GM13977 (cell line): Measurements from ENCODE around the gene EFNA3.
A peak's percentile ranks its signal among the peaks of the same experiment; 100 is the strongest.

Experiments used
- DNase-seq: peaks from one replicate; pipeline ENCODE4 v3.0.0; 2012; ENCODE audit warnings: low spot score
- in situ Hi-C: fragments of 300-500 bp; cut with MboI; formaldehyde crosslinking; loops from one replicate; pipeline ENCODE4 v1.12.0; 2022; ENCODE audit warnings: low sequenced_read_pairs, low pct_unique_long_range_greater_than_20kb, mixed read lengths, inconsistent platforms; ENCODE audit not compliant: unreplicated experiment
- TF ChIP-seq, protein P1 (sequence below): IDR thresholded peaks from 2 replicates; pipeline ENCODE4 v1.5.1; 2012; ENCODE audit warnings: mild to moderate bottlenecking, control low read depth; ENCODE audit not compliant: insufficient read depth; ENCODE audit errors: extremely low read depth, missing control alignments

The EFNA3 gene

GRCh38 chr1:155068599-155068998, 10.0 kb upstream of the EFNA3 start:
- TF ChIP-seq, protein P1, sequence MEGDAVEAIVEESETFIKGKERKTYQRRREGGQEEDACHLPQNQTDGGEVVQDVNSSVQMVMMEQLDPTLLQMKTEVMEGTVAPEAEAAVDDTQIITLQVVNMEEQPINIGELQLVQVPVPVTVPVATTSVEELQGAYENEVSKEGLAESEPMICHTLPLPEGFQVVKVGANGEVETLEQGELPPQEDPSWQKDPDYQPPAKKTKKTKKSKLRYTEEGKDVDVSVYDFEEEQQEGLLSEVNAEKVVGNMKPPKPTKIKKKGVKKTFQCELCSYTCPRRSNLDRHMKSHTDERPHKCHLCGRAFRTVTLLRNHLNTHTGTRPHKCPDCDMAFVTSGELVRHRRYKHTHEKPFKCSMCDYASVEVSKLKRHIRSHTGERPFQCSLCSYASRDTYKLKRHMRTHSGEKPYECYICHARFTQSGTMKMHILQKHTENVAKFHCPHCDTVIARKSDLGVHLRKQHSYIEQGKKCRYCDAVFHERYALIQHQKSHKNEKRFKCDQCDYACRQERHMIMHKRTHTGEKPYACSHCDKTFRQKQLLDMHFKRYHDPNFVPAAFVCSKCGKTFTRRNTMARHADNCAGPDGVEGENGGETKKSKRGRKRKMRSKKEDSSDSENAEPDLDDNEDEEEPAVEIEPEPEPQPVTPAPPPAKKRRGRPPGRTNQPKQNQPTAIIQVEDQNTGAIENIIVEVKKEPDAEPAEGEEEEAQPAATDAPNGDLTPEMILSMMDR: no peak
- no peak for DNase-seq
- in situ Hi-C loops: loop anchor here (25.0 kb wide), 1 partner anchor 406 kb away; no protein-coding TSS in a partner anchor

- TF ChIP-seq, protein P1: no peak
- DNase-seq: no peak
- in situ Hi-C loops: loop anchor here (25.0 kb wide), 1 partner anchor 407 kb away; no protein-coding TSS in a partner anchor
Measured at GRCh38 chr1:155069551-155070157, 9.0 kb upstream of the EFNA3 start.

DNA sequence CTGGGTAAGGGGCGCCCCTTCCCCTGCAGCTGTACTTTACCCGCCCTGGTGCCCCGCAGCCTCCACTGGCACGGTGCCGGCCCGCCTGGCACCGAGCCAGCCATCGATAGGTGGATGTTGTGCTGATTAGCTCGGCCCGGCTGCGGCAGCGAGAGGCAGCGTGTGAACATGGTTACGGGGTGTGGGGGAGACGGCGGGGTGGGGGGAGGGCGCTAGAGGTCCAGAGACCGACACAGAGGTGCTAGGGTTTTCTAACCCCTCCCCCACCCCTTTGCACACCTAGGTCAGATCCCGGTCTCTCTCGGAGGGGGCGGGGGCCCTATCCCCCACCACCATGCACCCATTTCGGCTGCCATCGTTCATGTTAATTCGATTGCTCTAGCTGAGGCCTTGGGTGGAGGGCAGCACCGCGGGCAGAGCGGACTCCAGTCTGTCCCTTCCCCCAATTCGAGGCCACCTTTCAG, 8.4 kb upstream of the EFNA3 start:
- DNase-seq: no peak
- TF ChIP-seq, protein P1: no peak
- in situ Hi-C loops: loop anchor here (25.0 kb wide), 1 partner anchor 408 kb away; no protein-coding TSS in a partner anchor

- in situ Hi-C loops: loop anchor here (25.0 kb wide), 1 partner anchor 409 kb away; no protein-coding TSS in a partner anchor
- peak; percentile 81 for DNase-seq
- TF ChIP-seq, protein P1: peak; percentile 50
Measured at GRCh38 chr1:155070721-155071569, 7.7 kb upstream of the EFNA3 start.

- TF ChIP-seq, protein P1: no peak
- DNase-seq: no peak
- in situ Hi-C loops: loop anchor here (25.0 kb wide), 1 partner anchor 409 kb away; no protein-coding TSS in a partner anchor
Measured at GRCh38 chr1:155071701-155072100, 6.9 kb upstream of the EFNA3 start.

DNA sequence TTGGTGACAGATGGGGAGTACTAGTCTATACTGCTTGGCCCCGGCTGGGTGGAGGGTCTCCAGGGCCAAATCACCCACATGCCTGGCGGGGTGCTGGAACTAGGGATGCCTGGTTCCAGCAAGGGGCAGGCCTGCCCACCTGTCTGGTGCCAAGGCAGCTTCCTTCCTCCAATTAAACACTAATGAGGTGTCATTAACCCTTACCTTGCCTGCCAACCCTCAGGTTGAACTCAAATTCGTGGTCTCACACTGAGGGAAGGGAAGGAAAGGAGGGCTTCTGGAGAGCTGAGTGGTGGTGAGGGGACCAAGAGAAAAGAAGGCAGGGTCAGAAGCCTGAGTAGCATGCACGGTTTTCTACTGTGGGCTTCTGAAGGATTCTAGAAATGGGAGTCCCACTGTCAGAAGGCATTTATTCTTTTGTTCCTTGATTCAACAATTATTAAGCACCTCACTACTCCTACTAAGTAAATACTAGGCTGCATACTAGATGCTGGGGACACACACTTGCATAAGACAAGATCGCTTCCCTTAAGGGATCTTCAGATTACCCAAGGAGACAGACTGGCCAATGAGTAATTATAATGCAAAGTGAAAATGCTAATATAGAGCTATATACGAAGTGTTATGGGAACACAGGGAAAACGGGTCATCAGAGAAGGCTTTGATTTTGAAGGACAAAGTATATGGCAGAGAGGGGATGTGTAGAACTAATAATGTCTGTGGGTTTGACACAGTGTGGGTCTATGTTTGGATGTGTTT, 5.9 kb upstream of the EFNA3 start:
- DNase-seq: no peak
- in situ Hi-C loops: loop anchor here (25.0 kb wide), 1 partner anchor 410 kb away; no protein-coding TSS in a partner anchor
- TF ChIP-seq, protein P1: no peak
